ENCODE results near the gene PTP4A2. TPM values are rescaled to one million over a fixed set of nuclear protein-coding genes. Genes with fewer than 3 reads are reported as not detected.

Gene PTP4A2
- total and polyA plus RNA-seq, 7 experiments from 2014 or later, result 196 to 449 (median 276) TPM

GRCh38 chr1:31859719-31860118 is 78.4 kb downstream of the PTP4A2 start:
- H3K4me3 ChIP-seq (ENCODE audit: low read length), result no peak overlapping the region

DNA sequence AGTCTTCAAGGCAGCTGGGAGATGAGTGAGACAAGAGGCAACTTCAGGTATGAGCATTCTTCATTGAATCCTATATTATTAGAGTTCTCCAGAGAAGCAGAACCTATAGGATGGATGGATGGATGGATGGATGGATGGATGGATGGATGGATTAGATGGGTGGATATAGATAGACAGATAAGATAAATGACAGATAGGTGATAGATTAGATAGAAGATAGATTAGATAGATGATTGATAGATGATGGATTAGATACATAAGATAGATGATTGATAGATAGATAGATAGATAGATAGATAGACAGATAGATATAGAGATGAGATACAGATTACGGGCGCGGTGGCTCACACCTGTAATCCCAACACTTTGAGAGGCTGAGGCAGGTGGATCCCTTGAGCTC is 79.1 kb downstream of the PTP4A2 start:
- intact Hi-C loops (cut with micrococcal nuclease), result no loop called here
- Histone ChIP-seq H3K27ac (ENCODE audit: low read depth, low read length) (no peak overlapping the region), H3K9me3 (ENCODE audit: control insufficient read depth in 2 of 3, low read length in 3 of 3) (no peaks in the 10 kb centered on the region), H3K36me3 (ENCODE audit: control insufficient read depth in 2 of 3, insufficient read depth in 3 of 3, low read length in 3 of 3) (no peaks in the 10 kb centered on the region), H3K4me3 (ENCODE audit: low read length) (no peak overlapping the region), H3K4me1 (ENCODE audit: control insufficient read depth in 2 of 2, insufficient read depth in 2 of 2, low read length in 2 of 2) (peaks cover 0 to 4% of the 10 kb centered on the region in 2 donors), H3K27me3 (ENCODE audit: control insufficient read depth in 2 of 2, insufficient read depth in 2 of 2, low read length in 2 of 2) (no peaks in the 10 kb centered on the region)
- DNase-seq, result no peak
- ChIA-PET POLR2A (interaction anchor here (0.8 kb wide), 1 partner anchor 13 kb away, joined by 4 read pairs; no protein-coding TSS in a partner anchor), CTCF (no interaction called here)
- H3K4me1 Mint-ChIP-seq, result peaks cover 0 to 9% (median 0%) of the 10 kb centered on the region in 7 donors
- H3K36me3 Mint-ChIP-seq, result peaks cover 0 to 3% (median 0%) of the 10 kb centered on the region in 5 donors
- H3K9me3 Mint-ChIP-seq, result no peaks in the 10 kb centered on the region
- no peak overlapping the region for H3K27ac Mint-ChIP-seq
- ATAC-seq, result no peak
- peak overlapping the region in 1 of 10 donors; percentile 14 for H3K4me3 Mint-ChIP-seq
- H3K27me3 Mint-ChIP-seq, result no peaks in the 10 kb centered on the region

More at GRCh38 chr1:31859719-31860118, 78.4 kb downstream of the PTP4A2 start:
- ChIA-PET CTCF (no interaction called here), POLR2A (interaction anchor here (1.2 kb wide), 2 partner anchors 24 to 30 kb away, joined by 3 to 4 read pairs; no protein-coding TSS in a partner anchor)
- Mint-ChIP-seq H3K4me3 (no peak overlapping the region), H3K4me1 (peaks cover 0 to 12% (median 0%) of the 10 kb centered on the region in 7 donors), H3K27me3 (no peaks in the 10 kb centered on the region), H3K27ac (no peak overlapping the region), H3K36me3 (peaks cover 0 to 3% (median 0%) of the 10 kb centered on the region in 5 donors), H3K9me3 (no peaks in the 10 kb centered on the region)
- Histone ChIP-seq H3K36me3 (ENCODE audit: control insufficient read depth in 2 of 3, insufficient read depth in 3 of 3, low read length in 3 of 3) (no peaks in the 10 kb centered on the region), H3K4me1 (ENCODE audit: control insufficient read depth in 2 of 2, insufficient read depth in 2 of 2, low read length in 2 of 2) (peaks cover 0 to 4% of the 10 kb centered on the region in 2 donors), H3K27me3 (ENCODE audit: control insufficient read depth in 2 of 2, insufficient read depth in 2 of 2, low read length in 2 of 2) (no peaks in the 10 kb centered on the region), H3K9me3 (ENCODE audit: control insufficient read depth in 2 of 3, low read length in 3 of 3) (no peaks in the 10 kb centered on the region), H3K27ac (ENCODE audit: low read depth, low read length) (no peak overlapping the region)
- ATAC-seq, result no peak
- intact Hi-C loops (cut with micrococcal nuclease), result no loop called here
- DNase-seq, result no peak

DNA sequence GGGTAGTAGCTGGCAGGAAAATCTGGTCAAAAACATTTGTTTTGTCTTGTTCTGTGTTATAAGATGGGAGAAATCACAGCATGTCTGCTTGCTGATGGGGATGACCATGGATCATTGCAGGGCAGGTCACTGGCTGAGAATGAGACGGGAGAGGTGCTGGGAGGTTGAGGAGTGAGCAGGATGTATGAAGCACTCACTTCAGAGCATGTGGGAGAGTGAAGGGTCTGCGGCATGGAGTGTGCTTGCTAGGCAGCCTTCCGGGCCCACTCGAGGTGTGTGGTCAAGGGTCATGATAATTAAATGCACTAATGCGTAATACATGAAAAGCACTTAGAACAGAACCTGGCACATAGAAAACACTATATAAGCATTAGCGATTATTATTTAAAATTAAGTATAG is 80.3 kb downstream of the PTP4A2 start:
- H3K4me1 ChIP-seq (ENCODE audit: control insufficient read depth in 2 of 2, insufficient read depth in 2 of 2, low read length in 2 of 2), result peaks cover 0 to 4% of the 10 kb centered on the region in 2 donors
- intact Hi-C loops (cut with micrococcal nuclease), result no loop called here
- H3K36me3 ChIP-seq (ENCODE audit: control insufficient read depth in 2 of 3, insufficient read depth in 3 of 3, low read length in 3 of 3), result no peaks in the 10 kb centered on the region
- ATAC-seq (no peak), DNase-seq (no peak)
- H3K27ac ChIP-seq (ENCODE audit: low read depth, low read length), result no peak overlapping the region
- CTCF ChIA-PET, result interaction anchor here (0.6 kb wide), 1 partner anchor 56 kb away, joined by 3 read pairs; no protein-coding TSS in a partner anchor
- peaks cover 0 to 3% (median 0%) of the 10 kb centered on the region in 5 donors for H3K36me3 Mint-ChIP-seq
- no peaks in the 10 kb centered on the region for H3K9me3 ChIP-seq (ENCODE audit: control insufficient read depth in 2 of 3, low read length in 3 of 3)
- no peaks in the 10 kb centered on the region for H3K9me3 Mint-ChIP-seq
- H3K4me3 Mint-ChIP-seq, result no peak overlapping the region
- POLR2A ChIA-PET, result interaction anchor here (1.3 to 1.5 kb wide), 2 partner anchors 9 to 20 kb away, joined by 3 to 6 read pairs; no protein-coding TSS in a partner anchor
- no peak overlapping the region for H3K4me3 ChIP-seq (ENCODE audit: low read length)
- H3K27me3 ChIP-seq (ENCODE audit: control insufficient read depth in 2 of 2, insufficient read depth in 2 of 2, low read length in 2 of 2), result no peaks in the 10 kb centered on the region
- H3K27ac Mint-ChIP-seq, result no peak overlapping the region
- peaks cover 0 to 14% (median 7%) of the 10 kb centered on the region in 7 donors for H3K4me1 Mint-ChIP-seq
- no peaks in the 10 kb centered on the region for H3K27me3 Mint-ChIP-seq

Other genes with a start within 250 kb of the PTP4A2 start
- under 1 TPM in 1 of 5 experiments, not detected in 4; 0.37 TPM for gene COL16A1, start 234.4 kb downstream of the PTP4A2 start, total RNA-seq
- under 1 TPM in 1 of 2 donors, not detected in 1; 0.31 TPM for gene COL16A1, start 234.4 kb downstream of the PTP4A2 start, polyA plus RNA-seq
- 1 to 10 TPM in 1 of 5 experiments, under 1 TPM in 4; 0.11 to 4.3 (median 0.43) TPM for gene ADGRB2, start 174.0 kb downstream of the PTP4A2 start, total RNA-seq
- not detected for gene ADGRB2, start 174.0 kb downstream of the PTP4A2 start, polyA plus RNA-seq
- under 1 TPM in 2 of 5 experiments, not detected in 3; 0.21 to 0.38 TPM for gene SPOCD1, start 122.3 kb downstream of the PTP4A2 start, total RNA-seq
- not detected for gene SPOCD1, start 122.3 kb downstream of the PTP4A2 start, polyA plus RNA-seq
- gene KHDRBS1, start 75.5 kb upstream of the PTP4A2 start, total RNA-seq, result 100 to 1,000 TPM in 3 of 5 experiments, 10 to 100 TPM in 2; 89.2 to 162 (median 125) TPM
- 100 to 1,000 TPM; 108 to 116 TPM for gene KHDRBS1, start 75.5 kb upstream of the PTP4A2 start, polyA plus RNA-seq
- gene TMEM39B, start 134.6 kb upstream of the PTP4A2 start, total RNA-seq, result 10 to 100 TPM; 11.4 to 35.9 (median 26.4) TPM
- gene TMEM39B, start 134.6 kb upstream of the PTP4A2 start, polyA plus RNA-seq, result 1 to 10 TPM; 2.7 to 4.9 TPM
- 10 to 100 TPM; 47.4 to 63.7 (median 51.6) TPM for gene KPNA6, start 169.7 kb upstream of the PTP4A2 start, total RNA-seq
- gene KPNA6, start 169.7 kb upstream of the PTP4A2 start, polyA plus RNA-seq, result 10 to 100 TPM; 19.5 to 26.8 TPM
- 10 to 100 TPM; 16.7 to 83.3 (median 36.3) TPM for gene TXLNA, start 241.3 kb upstream of the PTP4A2 start, total RNA-seq
- gene TXLNA, start 241.3 kb upstream of the PTP4A2 start, polyA plus RNA-seq, result 10 to 100 TPM; 20.4 to 31.4 TPM